GM12891 (cell line): ENCODE measurements around the gene PGGT1B.

ENCODE experiments used
- DNase-seq: peaks from one replicate; pipeline ENCODE4 v3.0.0; 2011; ENCODE audit warnings: low spot score; ENCODE audit not compliant: insufficient read length
- FAIRE-seq: peaks from 2 replicates; lab custom pipeline; 2011; peaks lifted over from hg19 to GRCh38; lab: Jason Lieb, UNC
- PAX5 ChIP-seq: IDR thresholded peaks from 2 replicates; pipeline ENCODE4 v1.6.1; 2011; ENCODE audit warnings: low read length, moderate library complexity, mild to moderate bottlenecking; ENCODE audit not compliant: insufficient read depth, severe bottlenecking
- POLR2A ChIP-seq: IDR thresholded peaks from 2 replicates; pipeline ENCODE4 v1.6.1; 2011; ENCODE audit warnings: low read depth, low read length, control low read depth
- POLR2AphosphoS5 ChIP-seq: IDR thresholded peaks from 2 replicates; pipeline ENCODE4 v1.6.1; 2011; ENCODE audit warnings: low read depth, low read length, control low read depth
- POU2F2 ChIP-seq: IDR thresholded peaks from 2 replicates; pipeline ENCODE4 v1.6.1; 2011; ENCODE audit warnings: low read depth, mild to moderate bottlenecking, control low read depth, low read length, moderate library complexity
- SPI1 ChIP-seq: IDR thresholded peaks from 2 replicates; pipeline ENCODE4 v1.6.1; 2011; ENCODE audit warnings: low read depth, low read length, control low read depth
- TAF1 ChIP-seq: IDR thresholded peaks from 2 replicates; pipeline ENCODE4 v1.6.1; 2011; ENCODE audit warnings: low read depth, low read length, control low read depth

PGGT1B gene

DNA sequence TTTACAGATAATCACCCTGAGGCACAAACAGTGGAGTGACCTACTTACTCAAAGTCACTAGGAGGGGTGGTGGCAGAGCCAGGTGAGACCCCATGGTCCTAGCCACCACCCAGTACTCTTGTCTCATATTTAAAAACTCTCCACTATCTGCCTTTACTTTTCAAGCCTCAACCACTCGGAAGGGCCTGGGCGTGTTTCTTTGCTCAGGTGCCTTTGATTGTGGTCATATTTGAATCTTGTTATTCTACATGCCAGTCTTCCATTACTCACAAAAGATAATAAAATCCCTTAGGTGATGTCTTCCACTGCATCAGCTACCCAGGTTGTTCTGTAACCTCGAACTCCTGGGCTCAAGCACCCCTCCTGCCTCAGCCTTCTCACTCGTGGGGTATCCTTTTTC lies 72.3 kb downstream of the PGGT1B start:
- no peak for FAIRE-seq
- no peak for TF ChIP-seq POLR2A
- TF ChIP-seq SPI1 = no peak
- TF ChIP-seq POU2F2 = no peak
- TF ChIP-seq TAF1 = no peak
- TF ChIP-seq PAX5 = no peak
- no peak for TF ChIP-seq POLR2AphosphoS5
- DNase-seq = no peak

- FAIRE-seq (no peak), DNase-seq (no peak)
- no peak for TF ChIP-seq POLR2A
- TF ChIP-seq TAF1 = no peak
- no peak for TF ChIP-seq PAX5
- no peak for TF ChIP-seq POLR2AphosphoS5
- no peak for TF ChIP-seq POU2F2
- TF ChIP-seq SPI1 = no peak
Measured at GRCh38 chr5:115189866-115190265, 72.8 kb downstream of the PGGT1B start.

DNA sequence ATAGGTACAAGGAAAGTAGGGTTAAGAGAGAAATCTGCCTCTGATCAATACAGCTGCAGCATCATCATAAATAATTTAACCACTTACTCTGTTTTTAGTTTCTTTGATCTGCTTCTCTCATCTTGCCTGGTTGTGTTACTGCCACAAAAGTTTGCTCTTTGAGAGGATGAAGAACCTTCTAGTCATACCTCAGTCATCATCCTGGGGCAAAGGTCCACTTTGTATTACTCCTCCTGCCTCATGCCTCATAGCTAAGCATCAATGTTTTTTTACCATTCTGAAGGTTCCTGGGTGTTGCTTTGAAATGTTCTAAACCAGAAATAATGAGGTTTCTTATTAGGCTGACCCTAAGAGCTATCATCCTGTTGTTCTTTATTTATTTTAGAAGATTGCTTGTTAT lies 75.9 kb downstream of the PGGT1B start:
- DNase-seq = no peak
- TF ChIP-seq POU2F2 (no peak), PAX5 (no peak), POLR2A (no peak), SPI1 (no peak), POLR2AphosphoS5 (no peak)
- FAIRE-seq = no peak

DNA sequence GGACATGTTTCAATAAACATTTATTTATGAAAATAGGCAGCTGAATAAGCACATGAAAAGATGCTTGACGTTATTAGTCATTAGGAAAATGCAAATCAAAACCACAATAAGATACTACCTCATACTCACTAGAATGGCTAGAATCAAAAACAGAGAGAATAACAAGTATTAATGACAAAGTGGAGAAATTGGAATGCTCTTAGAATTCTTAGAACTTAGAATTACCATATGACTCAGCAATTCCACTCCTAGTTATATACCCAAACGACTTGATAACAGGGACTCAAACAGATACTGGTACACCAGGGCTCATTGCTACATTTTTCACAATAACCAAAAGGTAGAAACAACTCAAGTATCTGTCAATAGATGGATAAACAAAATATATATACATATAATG lies 77.9 kb downstream of the PGGT1B start:
- no peak for FAIRE-seq

DNA sequence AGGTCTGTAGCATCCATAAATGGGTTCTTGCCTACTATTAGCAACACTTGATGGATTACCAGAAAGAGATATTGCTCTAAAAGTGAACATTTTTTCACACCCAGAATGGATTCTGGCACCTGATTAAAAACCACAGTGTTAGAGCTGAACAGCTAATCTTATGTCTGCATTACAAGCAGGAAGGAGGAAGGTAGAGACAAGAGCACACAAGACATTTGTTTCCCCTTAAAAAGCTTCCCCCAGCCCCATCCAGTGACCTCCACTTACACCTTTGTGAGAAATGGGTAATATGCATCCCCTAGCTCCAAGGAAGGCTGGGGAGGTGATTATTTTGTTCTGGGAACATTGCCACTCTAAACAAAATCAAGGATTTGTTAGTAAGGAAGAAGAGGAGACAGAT lies 80.9 kb downstream of the PGGT1B start:
- FAIRE-seq = no peak
- no peak for TF ChIP-seq PAX5
- TF ChIP-seq POU2F2 = no peak
- no peak for TF ChIP-seq POLR2A
- no peak for TF ChIP-seq TAF1
- TF ChIP-seq SPI1 = no peak
- no peak for TF ChIP-seq POLR2AphosphoS5

More for the DNA sequence above, 77.9 kb downstream of the PGGT1B start:
- no peak for DNase-seq
- TF ChIP-seq POLR2AphosphoS5 = no peak
- no peak for TF ChIP-seq PAX5
- TF ChIP-seq TAF1 = no peak
- no peak for TF ChIP-seq POU2F2
- TF ChIP-seq SPI1 = no peak
- no peak for TF ChIP-seq POLR2A

GRCh38 chr5:115180165-115180709 lies 82.4 kb downstream of the PGGT1B start:
- TF ChIP-seq TAF1 (no peak), PAX5 (no peak), POLR2A (no peak), SPI1 (no peak), POU2F2 (no peak)
- DNase-seq = peak; percentile 44
- peak; percentile 64 for FAIRE-seq

More for the DNA sequence above, 80.9 kb downstream of the PGGT1B start:
- no peak for DNase-seq

DNA sequence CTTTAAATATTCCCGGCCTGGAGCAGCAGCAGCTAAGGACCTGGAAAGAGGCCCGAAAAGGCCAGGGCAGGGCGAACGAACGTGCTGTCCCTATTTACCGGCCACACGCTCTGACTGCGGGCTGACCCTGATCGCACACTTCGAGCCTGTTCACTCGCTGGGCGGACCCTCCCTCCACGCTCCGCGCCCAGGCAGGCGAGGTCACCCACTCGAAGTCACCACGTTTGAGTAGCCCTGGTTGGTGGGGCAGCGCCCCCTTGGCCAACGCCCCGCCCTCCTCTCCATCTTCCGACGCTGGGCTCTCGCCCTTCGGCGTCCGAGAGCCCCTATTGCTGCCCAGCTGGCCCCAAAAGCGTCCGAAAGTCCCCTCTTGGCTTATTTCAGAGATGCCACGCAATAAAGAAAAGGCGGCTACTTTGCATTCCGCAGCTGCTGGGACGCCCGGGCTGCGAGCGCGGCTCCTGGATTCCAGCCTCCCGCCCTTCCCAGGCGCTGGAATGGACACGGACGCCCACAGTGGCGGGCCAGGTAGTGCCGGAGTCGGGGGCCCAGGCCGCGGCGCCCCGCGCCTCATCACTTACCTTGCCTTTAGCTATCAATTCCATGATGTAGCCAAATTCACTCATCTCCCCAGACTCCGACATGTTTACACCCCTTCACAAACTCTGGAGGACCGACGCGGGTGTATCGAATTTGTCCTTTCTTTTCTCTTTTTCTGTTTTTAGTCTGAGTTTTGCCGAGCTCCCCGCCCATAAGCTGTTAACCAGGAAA lies 83.1 kb downstream of the PGGT1B start:
- DNase-seq (peak; percentile 20), FAIRE-seq (no peak)
- no peak for TF ChIP-seq POU2F2
- TF ChIP-seq SPI1 = no peak
- no peak for TF ChIP-seq POLR2A
- TF ChIP-seq PAX5 = no peak
- no peak for TF ChIP-seq POLR2AphosphoS5
- no peak for TF ChIP-seq TAF1

DNA sequence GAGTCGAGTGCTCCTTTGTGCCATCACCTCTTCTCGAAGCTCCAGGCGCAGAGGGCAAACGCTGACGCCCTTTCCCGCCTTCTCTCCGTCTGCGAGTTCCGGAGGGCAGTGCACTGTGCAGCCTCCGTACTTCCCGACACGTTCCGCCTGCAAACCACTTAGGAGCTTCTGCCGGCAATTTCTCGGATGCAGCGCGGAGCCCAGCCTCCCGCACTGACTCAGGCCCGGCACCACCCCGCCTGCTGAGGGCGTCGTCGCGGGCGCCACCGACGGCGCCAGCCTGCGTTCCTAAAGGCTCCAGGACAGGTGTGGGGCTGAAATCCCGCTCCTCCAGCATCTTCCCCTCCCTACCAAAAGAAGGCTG lies 83.7 kb downstream of the PGGT1B start:
- DNase-seq (no peak), FAIRE-seq (no peak)
- TF ChIP-seq POU2F2 = no peak
- TF ChIP-seq TAF1 = no peak
- no peak for TF ChIP-seq POLR2A
- no peak for TF ChIP-seq POLR2AphosphoS5
- TF ChIP-seq PAX5 = no peak
- no peak for TF ChIP-seq SPI1

- peak; percentile 28 for FAIRE-seq
- no peak for DNase-seq
- no peak for TF ChIP-seq POLR2A
- TF ChIP-seq POU2F2 = no peak
- TF ChIP-seq TAF1 = no peak
- TF ChIP-seq SPI1 = no peak
- no peak for TF ChIP-seq POLR2AphosphoS5
- TF ChIP-seq PAX5 = no peak
Measured at GRCh38 chr5:115170929-115171510, 91.7 kb downstream of the PGGT1B start.

DNA sequence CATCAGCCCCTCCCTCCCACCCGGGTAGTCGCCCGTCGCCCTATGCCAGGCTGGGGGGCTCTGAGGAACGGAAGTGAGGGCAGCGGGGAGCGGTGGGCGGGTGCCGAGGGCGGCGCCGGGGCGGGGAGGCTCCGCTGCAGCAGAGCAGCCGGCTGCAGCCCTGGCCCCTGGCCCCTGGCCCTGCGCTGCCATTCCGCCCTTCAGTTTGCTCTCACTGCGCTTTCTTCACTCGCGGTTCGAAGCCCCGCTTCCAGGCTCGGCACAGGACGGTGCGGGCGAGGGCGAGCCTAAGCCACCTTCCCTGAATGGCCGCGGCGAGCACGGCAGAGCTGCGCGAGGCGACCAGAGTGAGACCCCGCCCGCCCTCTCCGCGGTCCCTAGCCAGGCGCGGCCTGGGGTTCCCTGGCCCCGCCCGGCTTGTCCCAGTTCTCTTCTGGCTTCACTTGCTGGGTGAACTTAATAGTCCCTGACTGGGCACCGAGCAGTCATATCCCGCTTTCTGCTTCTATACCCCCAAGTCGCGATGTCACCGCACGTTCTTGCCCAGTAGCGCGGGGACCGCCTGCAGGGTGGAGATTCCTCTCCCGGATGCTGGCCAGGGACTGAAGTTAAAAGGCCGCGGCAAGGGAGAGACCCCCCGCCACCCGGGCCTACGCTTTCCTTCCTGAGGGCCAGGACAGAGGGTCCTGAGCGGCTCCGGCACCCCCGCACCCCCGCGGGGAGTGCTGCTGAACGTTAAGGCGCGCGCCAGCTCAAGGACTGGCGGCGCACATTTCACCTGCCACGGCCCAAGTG lies 92.3 kb downstream of the PGGT1B start:
- TF ChIP-seq TAF1 = no peak
- no peak for TF ChIP-seq PAX5
- no peak for TF ChIP-seq POLR2AphosphoS5
- no peak for TF ChIP-seq SPI1
- no peak for TF ChIP-seq POLR2A
- no peak for TF ChIP-seq POU2F2
- FAIRE-seq (no peak), DNase-seq (no peak)
